Spleen (tissue), 7 donors: ENCODE results near the gene CCDC171.

Experiments
- POLR2A ChIP-seq, 3 donors: fragments of 450-650 bp; IDR thresholded peaks; one replicate each; pipeline ENCODE4 v1.5.1; 2017; ENCODE audit warnings: antibody characterized with exemption in 3 of 3, mild to moderate bottlenecking in 1 of 3
- TF ChIP-seq, protein P1 (sequence below), 11 experiments: fragments of 200-600 bp in 7 of 11; fragments of 450-650 bp in 4 of 11; sonication (generic) in 4 of 11; IDR thresholded peaks in 8 of 11; conservative IDR thresholded peaks in 3 of 11; 1 replicate in 7 of 11; 2 replicates in 4 of 11; pipeline versions ENCODE4 v1.4.0 to v1.8.0; 2016 to 2021; ENCODE audit warnings: antibody characterized with exemption in 11 of 11, inconsistent platforms in 4 of 11, mild to moderate bottlenecking in 1 of 11
- donor health status: DM: no; HTN: no; CAD: no; lungs with moderate emphysema.
- donor health status: DM: no; HTN: no; CAD: no.
- donor health status: DM: no; HTN: no; CAD: no.

DNA sequence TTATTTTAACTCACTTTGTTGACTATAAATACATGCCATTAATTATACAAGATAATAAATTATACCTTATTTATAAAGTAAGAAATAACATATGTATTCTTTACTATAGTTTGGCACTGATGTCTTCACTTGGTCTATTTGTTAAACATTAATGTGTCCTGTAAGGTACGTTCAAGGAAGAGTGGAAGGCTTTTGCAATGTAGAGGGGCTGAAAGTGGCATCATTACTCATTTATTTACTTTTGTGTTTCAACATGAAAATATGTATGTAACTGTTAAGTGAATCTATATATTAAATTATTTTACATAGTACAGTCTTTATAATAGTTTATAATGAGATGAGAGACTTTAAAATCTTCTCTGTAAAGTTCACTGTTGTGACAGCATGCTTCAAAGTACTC lies 348.7 kb downstream of the CCDC171 start:
- no peak for TF ChIP-seq POLR2A (IDR thresholded peaks at IDR 0.05)
- TF ChIP-seq, protein P1, sequence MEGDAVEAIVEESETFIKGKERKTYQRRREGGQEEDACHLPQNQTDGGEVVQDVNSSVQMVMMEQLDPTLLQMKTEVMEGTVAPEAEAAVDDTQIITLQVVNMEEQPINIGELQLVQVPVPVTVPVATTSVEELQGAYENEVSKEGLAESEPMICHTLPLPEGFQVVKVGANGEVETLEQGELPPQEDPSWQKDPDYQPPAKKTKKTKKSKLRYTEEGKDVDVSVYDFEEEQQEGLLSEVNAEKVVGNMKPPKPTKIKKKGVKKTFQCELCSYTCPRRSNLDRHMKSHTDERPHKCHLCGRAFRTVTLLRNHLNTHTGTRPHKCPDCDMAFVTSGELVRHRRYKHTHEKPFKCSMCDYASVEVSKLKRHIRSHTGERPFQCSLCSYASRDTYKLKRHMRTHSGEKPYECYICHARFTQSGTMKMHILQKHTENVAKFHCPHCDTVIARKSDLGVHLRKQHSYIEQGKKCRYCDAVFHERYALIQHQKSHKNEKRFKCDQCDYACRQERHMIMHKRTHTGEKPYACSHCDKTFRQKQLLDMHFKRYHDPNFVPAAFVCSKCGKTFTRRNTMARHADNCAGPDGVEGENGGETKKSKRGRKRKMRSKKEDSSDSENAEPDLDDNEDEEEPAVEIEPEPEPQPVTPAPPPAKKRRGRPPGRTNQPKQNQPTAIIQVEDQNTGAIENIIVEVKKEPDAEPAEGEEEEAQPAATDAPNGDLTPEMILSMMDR (IDR thresholded peaks at IDR 0.05 in 8 of 11, conservative IDR thresholded peaks at IDR 0.05 in 3 of 11): no peak
